Measurements from ENCODE around the gene COA3. TPM values are rescaled to one million over a fixed set of nuclear protein-coding genes. Genes with fewer than 3 reads are reported as not detected.

Gene COA3
- total RNA-seq, result 71.0 TPM
- long read RNA-seq, transcript COA3-201 (2 exons, 771 nt), result major isoform, 37 of 51 reads
- long read RNA-seq, partial matches to known transcripts, result 13 of 51 reads
- long read RNA-seq, other reads (novel, unspliced or antisense), result 1 of 51 reads

- Histone ChIP-seq H3K27me3 (ENCODE audit: low read depth) (no peaks in the 10 kb centered on the region), H3K4me3 (peak within 1 kb of the TSS; percentile 89), H3K36me3 (peaks cover 11% of the 10 kb centered on the region), H3K9me3 (replicated peaks) (no peaks in the 10 kb centered on the region), H3K4me1 (peaks cover 27% of the 10 kb centered on the region), H3K27ac (replicated peaks) (peak within 1 kb of the TSS; percentile 84)
- peak; percentile 88 for DNase-seq
- TF ChIP-seq CTCF (IDR thresholded peaks at IDR 0.05; ENCODE audit: borderline replicate concordance), result peak; percentile 8
- intact Hi-C loops (cut with micrococcal nuclease), result no loop called here
Measured at GRCh38 chr17:42798383-42799380, at the start of gene COA3, which contains the start of gene CNTD1. Gene COA3, minus strand, starts transcription at chr17:42798704. Its CDS starts 23 bp downstream, at chr17:42798681. Gene CNTD1, plus strand, starts transcription at chr17:42798861. Its CDS starts 207 bp downstream, at chr17:42799068.

GRCh38 chr17:42848093-42848492 lies 49.6 kb upstream of the COA3 start:
- H3K4me1 ChIP-seq, result peaks cover 37% of the 10 kb centered on the region
- no peak for TF ChIP-seq CTCF (IDR thresholded peaks at IDR 0.05; ENCODE audit: borderline replicate concordance)
- H3K4me3 ChIP-seq, result no peak overlapping the region
- H3K36me3 ChIP-seq, result peaks cover 26% of the 10 kb centered on the region
- no peak for DNase-seq
- H3K27ac ChIP-seq (replicated peaks), result no peak overlapping the region
- no peaks in the 10 kb centered on the region for H3K9me3 ChIP-seq (replicated peaks)
- intact Hi-C loops (cut with micrococcal nuclease), result no loop called here
- H3K27me3 ChIP-seq (ENCODE audit: low read depth), result peaks cover 9% of the 10 kb centered on the region

DNA sequence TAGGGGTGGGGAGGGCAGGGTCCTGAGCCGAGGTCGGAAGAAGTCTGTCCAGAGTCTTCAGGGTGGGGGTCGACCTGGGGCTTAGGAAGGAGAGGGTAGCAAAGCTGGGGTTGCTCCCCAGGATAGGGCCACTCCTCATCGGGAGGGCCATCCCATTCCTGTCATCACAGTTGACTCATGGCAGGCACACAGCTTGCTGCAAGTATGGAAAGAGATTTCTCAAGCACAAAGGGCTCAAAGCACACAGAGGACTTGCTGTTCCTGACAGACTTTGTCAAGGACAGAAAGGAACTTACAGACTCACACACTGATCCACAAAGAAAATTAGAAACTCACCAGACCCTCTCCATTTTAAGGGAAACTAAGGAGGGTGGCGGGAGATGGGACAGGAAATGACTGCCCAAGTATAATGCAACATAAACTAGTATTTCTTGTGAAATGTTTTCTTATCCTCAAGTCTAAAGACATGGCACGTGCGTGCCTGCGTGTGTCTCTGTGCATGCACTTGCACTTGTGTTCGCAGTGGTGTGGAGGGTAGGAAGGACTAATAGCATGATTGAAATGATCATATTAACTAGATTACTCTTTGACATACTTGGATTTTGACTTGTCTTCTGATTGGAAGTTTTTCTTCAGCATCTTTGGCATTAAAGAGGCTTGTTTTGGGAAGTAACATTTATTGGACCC lies 48.2 kb upstream of the COA3 start:
- Histone ChIP-seq H3K27me3 (ENCODE audit: low read depth) (no peaks in the 10 kb centered on the region), H3K27ac (replicated peaks) (peak overlapping the region; percentile 22), H3K36me3 (peaks cover 39% of the 10 kb centered on the region), H3K4me3 (no peak overlapping the region), H3K4me1 (peaks cover 37% of the 10 kb centered on the region), H3K9me3 (replicated peaks) (no peaks in the 10 kb centered on the region)
- DNase-seq, result no peak
- intact Hi-C loops (cut with micrococcal nuclease), result no loop called here
- TF ChIP-seq CTCF (IDR thresholded peaks at IDR 0.05; ENCODE audit: borderline replicate concordance), result no peak

DNA sequence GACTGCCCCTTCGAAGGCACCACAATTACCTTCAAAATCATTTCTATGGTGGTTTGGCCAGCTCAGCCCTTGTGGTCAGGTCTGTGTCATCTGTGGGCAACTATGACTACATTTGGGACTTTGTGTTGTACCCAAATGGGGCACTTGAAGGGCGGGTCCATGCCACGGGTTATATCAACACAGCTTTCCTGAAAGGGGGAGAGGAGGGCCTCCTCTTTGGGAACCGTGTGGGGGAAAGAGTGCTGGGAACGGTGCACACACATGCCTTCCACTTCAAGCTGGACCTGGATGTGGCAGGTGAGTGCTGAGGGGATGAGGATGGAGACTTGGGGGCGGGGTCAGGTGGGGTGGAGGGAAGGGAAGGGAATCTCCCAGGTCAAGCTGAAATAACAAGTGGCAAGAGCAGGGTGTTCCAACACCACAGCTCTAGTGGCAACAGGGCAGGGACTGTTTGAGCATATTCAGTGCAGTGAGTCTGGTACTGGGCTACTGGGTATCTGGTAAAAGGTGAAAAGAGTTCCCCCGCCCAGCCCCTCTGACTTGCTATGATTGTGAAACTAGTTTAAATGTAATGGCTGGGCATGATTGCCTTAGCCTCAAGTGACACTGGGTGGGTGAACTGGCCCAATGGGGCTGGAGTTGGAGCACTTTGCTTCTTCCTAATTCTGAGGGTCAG lies 47.6 kb upstream of the COA3 start:
- Histone ChIP-seq H3K4me1 (peaks cover 37% of the 10 kb centered on the region), H3K27me3 (ENCODE audit: low read depth) (no peaks in the 10 kb centered on the region), H3K36me3 (peaks cover 46% of the 10 kb centered on the region), H3K9me3 (replicated peaks) (no peaks in the 10 kb centered on the region), H3K27ac (replicated peaks) (no peak overlapping the region), H3K4me3 (no peak overlapping the region)
- no peak for TF ChIP-seq CTCF (IDR thresholded peaks at IDR 0.05; ENCODE audit: borderline replicate concordance)
- DNase-seq, result no peak
- intact Hi-C loops (cut with micrococcal nuclease), result no loop called here

DNA sequence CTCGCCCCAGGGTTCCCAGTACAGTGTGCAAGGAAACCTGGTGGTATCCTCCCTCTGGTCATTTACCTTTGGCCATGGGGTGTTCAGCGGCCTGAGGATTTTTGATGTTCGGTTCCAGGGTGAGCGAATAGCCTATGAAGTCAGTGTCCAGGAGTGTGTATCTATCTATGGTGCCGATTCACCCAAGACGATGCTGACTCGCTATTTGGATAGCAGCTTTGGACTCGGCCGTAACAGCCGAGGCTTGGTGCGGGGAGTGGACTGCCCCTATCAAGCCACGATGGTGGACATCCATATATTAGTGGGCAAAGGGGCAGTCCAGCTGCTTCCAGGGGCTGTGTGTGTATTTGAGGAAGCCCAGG lies 47.0 kb upstream of the COA3 start:
- Histone ChIP-seq H3K27me3 (ENCODE audit: low read depth) (no peaks in the 10 kb centered on the region), H3K4me3 (no peak overlapping the region), H3K9me3 (replicated peaks) (no peaks in the 10 kb centered on the region), H3K27ac (replicated peaks) (no peak overlapping the region), H3K4me1 (peaks cover 33% of the 10 kb centered on the region), H3K36me3 (peaks cover 51% of the 10 kb centered on the region)
- intact Hi-C loops (cut with micrococcal nuclease), result no loop called here
- no peak for TF ChIP-seq CTCF (IDR thresholded peaks at IDR 0.05; ENCODE audit: borderline replicate concordance)
- no peak for DNase-seq

Measured in left ventricle myocardium inferior (tissue), 1 donor.